HG03039 (cell line): ENCODE results near the gene ARRB1.
"Not testable (repeated sequence)": the region's sequence is repeated elsewhere in the genome, so short reads cannot be mapped to it uniquely, and the experiment has no call there.

Experiments used
- ATAC-seq: cut with Tn5 transposase; IDR thresholded peaks from one replicate; pipeline ENCODE4 v1.9.1; 2021; ENCODE audit warnings: mild to moderate bottlenecking, moderate library complexity; ENCODE audit not compliant: unreplicated experiment

Gene ARRB1

DNA sequence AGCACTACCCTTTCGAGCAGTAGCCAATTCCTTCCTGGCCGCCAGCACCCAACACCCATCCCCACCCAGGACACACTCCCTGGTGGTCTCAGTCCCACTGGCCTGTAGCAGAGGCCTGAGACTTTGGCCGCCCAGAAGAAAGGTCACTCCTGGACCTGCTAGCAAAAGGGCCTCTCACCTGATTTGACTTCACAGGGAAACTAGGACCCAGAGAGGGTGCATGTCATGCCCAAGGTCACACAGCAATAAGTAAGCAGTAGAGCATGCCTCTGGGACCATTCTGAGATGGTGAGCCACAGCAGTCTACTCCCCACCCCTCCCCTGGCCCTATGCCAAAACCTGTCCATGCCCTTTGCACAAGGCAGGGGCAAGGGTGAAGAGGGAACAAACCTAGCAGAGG lies 7.3 kb downstream of the ARRB1 start:
- ATAC-seq: no peak

GRCh38 chr11:75342966-75343870 lies 8.2 kb downstream of the ARRB1 start:
- ATAC-seq: no peak

GRCh38 chr11:75342231-75342918 lies 9.1 kb downstream of the ARRB1 start:
- ATAC-seq: no peak

GRCh38 chr11:75341612-75342011 lies 9.8 kb downstream of the ARRB1 start:
- ATAC-seq: no peak

DNA sequence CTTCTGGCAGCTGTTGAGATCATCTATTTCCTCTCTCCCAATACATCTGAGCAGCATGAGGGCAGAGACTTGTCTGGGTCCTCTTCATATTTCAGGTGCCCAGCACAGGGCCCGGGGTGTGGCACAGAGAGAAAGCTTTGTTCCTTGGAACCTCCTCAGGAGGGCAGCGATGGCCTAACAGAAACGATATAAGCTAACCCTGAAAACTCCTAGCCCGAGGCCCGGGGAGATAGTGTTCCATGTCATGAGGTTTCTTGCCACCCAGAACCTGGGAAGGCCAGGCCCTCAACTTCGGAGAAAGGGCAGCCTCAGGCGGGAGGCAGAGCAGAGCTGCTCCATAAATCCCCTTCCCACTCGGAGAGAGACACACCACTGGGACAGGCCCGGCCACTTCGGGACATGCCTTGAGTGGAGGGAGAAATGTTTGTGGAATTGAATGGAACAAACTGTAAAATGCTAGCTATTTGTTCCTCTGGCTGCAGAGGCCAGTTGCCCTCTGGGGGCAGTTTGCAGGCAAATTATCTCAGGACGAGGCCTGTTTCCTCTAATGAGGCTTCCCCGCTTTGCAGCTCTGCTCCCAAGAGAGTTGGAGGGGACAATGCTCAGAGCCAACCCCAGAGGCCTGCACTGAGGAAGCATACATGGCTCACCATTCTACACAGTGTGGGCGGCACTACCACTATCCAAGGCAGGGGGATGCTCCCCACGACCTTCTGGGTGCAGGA lies 11.6 kb downstream of the ARRB1 start:
- ATAC-seq: no peak

GRCh38 chr11:75338516-75339208 lies 12.8 kb downstream of the ARRB1 start:
- ATAC-seq: no peak

DNA sequence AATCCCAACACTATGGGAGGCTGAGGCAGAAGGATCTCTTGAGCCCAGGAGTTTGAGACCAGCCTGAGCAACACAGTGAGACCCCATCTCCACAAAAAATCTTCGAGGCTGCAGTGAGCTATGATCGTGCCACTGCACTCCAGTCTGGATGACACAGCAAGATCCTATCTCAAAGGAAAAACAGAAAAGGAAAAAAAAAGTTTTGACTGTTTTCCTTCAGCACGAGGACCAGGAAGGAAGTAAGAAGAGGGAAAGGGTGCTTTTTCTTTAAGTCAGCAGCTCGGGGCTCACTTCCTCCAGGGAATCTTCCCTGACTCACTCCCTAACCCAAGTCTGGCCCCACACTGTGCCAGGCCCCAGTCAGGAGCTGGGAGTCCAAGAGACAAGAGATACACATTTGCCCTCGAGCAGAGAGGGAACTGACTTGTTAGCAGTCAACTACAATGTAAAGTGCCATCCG lies 14.2 kb downstream of the ARRB1 start:
- no peak for ATAC-seq

DNA sequence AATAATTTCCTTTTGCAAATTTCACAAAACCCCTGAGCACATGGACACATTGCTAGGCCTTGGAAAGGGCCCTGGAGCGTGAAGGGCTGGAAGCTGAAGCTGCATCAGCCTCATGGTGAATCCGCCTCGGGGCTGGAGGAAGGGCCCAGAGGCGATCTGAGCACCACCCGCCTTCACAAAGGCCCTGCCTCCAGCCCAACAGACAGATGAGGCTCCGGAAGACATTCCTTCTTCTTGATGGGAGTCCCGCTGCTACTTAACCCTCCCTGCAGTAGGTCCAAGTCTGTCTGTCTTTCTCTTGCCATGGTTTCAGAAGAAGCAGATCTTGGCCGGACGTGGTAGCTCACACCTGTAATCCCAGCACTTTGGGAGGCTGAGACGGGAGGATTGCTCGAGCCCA lies 16.5 kb downstream of the ARRB1 start:
- ATAC-seq: no peak

DNA sequence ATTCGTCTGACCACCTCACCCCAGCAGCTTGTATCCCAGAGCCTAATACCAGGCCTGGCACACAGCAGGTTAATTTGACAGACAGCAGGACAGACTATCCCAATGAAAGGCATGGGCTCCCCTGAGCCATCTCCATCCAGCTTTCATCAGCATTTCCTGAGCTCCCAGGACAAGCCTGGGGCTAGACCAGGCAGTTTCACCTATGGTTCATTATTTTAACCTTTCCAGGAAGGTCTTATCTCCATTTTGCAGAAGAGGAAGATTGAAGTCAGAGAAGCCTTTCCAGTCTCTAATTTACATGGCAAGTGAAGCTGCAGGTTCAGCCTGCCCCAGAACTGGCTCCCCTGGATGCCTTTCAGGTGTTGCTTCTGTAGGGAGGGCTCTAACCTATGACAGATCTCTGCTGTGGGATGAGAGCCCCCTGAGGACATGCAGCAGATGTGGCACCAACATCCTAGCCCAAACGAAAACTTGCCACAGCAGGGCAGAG lies 17.0 kb downstream of the ARRB1 start:
- no peak for ATAC-seq

DNA sequence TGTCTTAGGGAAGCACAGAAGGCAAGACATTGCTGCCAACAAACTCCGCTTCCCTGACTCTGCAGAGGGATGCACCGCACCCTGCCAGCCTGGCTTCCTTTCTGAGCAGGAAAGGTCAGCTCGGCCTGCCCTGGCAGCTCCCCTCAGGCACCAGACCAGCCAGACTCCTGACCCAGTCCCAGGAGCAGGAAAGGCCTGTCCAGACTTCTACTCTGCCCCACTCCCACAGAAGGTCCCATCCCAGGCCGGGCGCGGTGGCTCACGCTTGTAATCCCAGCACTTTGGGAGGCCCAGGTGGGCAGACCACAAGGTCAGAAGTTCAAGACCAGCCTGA lies 17.7 kb downstream of the ARRB1 start:
- no peak for ATAC-seq

GRCh38 chr11:75333022-75333806 lies 18.2 kb downstream of the ARRB1 start:
- ATAC-seq: no peak

DNA sequence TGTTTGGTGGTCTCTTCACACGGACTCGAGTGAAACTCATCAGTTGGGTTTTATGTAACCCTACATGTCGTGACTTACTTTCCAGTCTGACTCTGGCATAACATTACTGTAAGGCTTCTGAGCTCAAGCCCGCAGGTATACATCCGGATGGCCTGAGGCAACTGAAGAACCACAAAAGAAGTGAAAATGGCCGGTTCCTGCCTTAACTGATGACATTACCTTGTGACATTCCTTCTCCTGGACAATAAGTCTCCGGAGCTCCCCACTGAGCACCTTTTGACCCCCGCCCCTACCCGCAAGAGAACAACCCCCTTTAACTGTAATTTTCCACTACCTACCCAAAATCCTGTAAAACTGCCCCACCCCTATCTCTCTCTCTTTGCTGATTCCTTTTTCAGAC lies 19.7 kb downstream of the ARRB1 start:
- ATAC-seq: not testable (repeated sequence)

GRCh38 chr11:75331304-75331703 lies 20.2 kb downstream of the ARRB1 start:
- not testable (repeated sequence) for ATAC-seq

DNA sequence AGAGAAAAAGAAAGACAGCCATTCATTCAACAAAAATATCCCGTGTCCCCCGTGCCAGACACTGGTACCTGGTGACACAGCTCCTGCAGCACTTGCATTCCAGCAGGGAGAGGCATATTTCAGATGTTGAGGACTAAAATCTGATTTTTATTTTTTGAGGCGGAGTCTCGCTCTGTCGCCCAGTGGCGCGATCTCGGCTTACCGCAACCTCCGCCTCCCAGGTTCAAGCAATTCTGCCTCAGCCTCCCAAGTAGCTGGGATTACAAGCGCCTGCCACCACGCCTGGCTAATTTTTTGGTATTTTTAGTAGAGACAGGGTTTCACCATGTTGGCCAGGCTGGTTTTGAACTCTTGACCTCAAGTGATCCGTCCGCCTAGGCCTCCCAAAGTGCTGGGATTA lies 20.6 kb downstream of the ARRB1 start:
- not testable (repeated sequence) for ATAC-seq

GRCh38 chr11:75330291-75330690 lies 21.2 kb downstream of the ARRB1 start:
- ATAC-seq: no peak

DNA sequence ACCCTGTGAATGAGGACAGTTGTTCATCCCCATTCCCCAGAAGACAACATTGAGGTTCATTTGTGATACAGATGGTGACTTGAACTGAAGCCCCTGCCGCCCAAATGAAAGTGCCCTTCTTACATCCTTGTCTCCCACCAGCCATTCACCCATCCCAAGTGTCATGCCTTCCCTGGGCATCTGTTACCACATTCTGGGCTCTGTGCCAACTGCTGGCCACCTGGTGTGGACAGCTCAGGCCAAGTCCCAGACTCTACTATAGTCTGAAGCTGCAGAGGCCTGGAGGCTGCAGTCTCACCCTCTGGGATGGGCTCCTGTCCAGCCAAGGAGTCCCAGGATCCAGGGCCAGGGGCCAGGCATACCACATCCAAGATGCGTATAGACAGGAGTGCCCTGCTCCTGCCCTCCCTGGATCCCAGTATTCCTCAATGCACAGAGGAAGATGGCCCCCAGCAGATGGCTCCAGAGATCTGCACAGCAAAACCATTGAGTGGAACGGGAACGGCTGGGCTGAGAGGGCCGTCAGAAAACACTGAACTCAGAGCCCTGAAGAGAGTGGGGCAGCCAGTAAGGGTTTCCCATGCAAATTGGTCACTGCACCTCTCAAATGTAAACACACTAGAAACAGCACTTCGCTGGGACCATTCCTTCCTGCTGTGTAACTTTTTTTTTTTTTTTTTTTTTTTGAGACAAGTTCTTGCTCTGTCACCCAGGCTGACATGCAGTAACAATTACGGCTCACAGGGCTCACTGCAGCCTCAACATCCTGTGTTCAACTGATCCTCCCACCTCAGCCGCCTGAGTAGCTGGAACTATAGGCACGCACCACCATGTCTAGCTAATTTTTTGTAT lies 22.8 kb downstream of the ARRB1 start:
- ATAC-seq: no peak

DNA sequence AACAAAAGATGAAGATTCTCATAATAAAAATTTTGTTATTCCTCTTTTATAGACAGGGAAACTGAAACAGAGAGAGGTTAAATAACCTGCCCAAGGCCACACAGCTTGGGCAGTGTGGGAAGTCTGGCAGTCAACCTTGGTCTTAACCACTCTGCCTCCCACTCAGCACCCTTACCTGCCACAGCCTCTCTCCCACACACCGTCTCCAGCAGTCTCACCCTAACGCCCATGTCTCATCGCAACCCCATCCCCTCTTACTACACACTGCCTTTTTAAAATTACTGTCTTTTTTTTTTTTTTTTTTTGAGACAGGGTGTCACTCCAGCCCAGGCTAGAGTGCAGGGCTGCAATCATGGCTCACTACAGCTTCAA lies 25.0 kb downstream of the ARRB1 start:
- ATAC-seq: no peak

GRCh38 chr11:75325713-75326438 lies 25.6 kb downstream of the ARRB1 start:
- ATAC-seq: no peak

DNA sequence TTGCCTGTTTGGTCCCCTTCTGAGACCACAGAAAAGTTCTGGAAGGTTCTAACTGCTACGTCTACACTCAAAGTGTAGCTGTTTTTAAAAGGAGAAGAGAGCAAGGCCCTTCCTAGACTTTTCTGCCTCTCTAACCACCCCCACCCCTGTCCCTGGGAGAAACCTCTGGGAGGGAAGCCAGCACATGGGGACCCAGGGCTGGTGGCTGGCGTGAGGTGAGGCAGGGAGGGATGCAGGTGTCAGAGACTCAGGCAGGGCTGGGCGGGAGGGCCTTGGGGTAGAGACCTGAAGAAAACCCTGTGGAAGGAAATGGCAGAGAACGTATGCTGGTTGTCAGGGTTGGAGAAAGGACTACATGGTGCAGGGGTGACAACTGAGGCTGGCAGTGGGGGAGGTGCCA lies 26.7 kb downstream of the ARRB1 start:
- no peak for ATAC-seq
